GM04503 (cell line): ENCODE results near the gene LRRC45.

Experiments
- DNase-seq: peaks from one replicate; pipeline ENCODE4 v3.0.0-alpha.2; 2012; ENCODE audit warnings: low read depth

The LRRC45 gene

GRCh38 chr17:82062076-82062983 is 39.2 kb downstream of the LRRC45 start:
- DNase-seq: no peak

- no peak for DNase-seq
Observed at GRCh38 chr17:82062984-82063368, 39.9 kb downstream of the LRRC45 start.

GRCh38 chr17:82063424-82064415 is 40.6 kb downstream of the LRRC45 start:
- no peak for DNase-seq

GRCh38 chr17:82064433-82065192 is 41.5 kb downstream of the LRRC45 start:
- DNase-seq: no peak

DNA sequence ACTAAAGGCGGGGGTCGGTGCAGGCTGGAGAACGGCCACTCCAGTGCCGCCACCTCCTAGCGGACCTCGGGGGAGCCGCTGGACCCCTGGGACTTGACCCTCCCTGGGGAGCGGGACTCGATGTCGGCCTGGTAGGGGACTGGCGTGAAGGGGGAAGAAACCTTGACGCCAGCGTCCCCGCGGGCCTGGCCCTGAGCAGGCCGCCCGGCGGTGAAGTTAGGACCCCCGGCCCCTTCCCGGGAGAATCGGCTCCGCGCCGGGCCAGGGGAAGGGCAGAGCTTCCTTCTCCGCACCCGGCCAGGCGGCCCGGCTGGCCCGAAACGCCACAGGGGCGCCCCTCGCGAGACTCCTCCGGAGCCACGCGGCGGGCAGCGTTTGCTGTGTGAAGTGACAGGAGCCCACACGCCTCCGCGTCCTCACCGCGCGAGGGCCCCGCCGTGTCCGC is 42.1 kb downstream of the LRRC45 start:
- DNase-seq: no peak

DNA sequence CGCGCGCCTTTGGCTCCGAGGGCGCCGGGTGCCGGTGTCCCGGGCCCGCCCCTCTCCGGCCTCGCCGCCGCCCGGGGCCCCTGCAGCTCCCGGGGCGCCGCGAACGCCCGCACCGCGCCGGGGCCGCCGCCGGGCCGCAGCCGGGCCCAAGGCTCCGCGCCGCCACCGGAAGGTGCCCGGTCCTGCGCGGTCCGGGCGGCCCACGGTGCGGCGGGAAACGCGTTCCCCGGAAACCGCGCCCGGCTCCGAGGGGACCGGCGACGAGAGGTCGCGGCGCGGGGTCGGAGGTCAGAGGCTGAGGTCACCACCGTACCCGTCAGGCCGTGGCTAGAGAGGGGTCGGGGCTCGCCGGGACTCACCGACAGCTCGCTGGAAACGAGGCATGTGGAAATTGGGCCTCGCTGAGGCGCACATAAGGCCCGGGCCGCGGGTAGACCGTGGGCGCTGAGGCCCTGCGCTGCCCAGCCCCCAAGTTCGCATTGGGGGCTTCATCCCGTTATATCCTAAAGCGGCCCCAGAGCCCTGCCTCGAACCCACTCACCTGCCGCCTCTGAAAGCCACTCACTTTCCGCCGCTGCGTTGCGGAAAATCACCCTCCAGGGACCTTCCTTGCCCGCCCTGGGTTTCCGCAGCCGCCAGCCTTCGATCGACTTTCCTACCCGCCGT is 42.7 kb downstream of the LRRC45 start, which contains the start of gene DUS1L:
DUS1L (minus strand) TSS at position 167 of the 666 bp plus-strand sequence. CDS start 745 bp downstream, outside the sequence.
- DNase-seq: no peak

DNA sequence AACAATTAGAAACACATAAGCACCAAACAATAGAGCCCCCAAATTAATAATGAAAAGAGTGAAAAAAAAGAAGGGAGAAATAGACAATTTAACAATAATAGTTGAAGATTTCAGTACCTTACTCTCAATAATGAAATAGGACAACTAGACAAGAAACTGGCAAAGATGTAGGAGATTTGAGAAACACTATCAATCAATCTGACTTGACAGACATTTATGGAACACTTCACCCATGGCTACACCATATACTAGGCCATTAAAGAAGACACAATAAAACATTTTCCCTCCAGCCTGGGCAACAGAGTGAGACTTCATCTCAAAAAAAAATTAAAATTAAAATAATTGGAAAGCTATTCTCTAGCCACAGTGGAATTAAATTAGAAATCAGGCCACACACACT is 47.5 kb downstream of the LRRC45 start:
- DNase-seq: no peak

DNA sequence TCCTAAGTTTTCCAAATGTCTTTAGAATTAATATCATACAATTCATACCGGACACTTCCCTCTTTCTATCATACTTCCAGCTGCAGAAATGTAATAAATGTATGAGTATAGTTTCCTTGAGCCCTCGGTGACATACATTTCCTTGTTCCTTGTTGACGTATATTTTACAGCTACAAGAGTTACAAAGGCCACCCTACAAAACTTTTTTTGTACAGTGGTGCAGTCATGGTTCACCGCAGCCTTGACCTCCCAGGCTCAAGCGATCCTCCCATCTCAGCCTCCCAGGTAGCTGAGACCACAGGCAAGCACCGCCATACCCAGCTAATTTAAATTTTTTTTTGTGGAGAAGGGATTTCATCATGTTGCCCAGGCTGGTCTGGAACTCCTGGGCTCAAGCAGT is 49.7 kb downstream of the LRRC45 start:
- DNase-seq: no peak

GRCh38 chr17:82073446-82073845 is 50.3 kb downstream of the LRRC45 start:
- DNase-seq: no peak

DNA sequence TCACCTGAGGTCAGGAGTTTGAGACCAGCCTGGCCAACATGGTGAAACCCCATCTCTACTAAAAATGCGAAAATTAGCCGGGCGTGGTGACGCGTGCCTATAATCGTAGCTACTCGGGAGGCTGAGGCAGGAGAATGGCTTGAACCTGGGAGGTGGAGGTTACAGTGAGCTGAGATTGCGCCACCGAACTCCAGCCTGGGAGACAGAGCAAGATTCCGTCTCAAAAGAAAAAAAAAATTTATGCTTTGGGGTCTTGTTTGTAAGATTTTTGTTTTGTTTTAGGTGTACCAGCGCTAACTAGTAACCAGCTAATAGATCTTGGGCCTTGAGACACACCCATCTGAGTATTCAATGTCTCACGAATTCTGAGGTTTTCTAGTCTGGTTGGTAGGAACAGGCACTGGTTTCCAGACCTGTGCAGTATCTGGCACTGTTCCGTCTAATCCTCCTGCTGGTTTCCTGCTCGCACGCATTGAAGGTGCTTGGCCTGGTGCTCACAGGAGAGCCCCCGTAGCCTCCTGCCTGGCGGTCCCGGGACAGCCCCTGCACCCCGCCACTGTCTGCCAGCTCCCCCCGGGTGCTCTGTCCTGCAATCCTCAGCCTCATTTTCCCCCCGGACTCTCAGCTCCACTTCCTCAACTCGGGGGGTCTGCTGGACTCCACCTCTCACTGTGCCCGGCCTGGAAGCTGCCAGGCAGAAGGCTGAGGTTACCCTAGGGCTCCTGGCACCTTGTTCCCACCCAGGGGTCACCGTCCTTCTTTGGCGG is 53.1 kb downstream of the LRRC45 start:
- no peak for DNase-seq

GRCh38 chr17:82076785-82077591 is 53.9 kb downstream of the LRRC45 start:
- DNase-seq: no peak

DNA sequence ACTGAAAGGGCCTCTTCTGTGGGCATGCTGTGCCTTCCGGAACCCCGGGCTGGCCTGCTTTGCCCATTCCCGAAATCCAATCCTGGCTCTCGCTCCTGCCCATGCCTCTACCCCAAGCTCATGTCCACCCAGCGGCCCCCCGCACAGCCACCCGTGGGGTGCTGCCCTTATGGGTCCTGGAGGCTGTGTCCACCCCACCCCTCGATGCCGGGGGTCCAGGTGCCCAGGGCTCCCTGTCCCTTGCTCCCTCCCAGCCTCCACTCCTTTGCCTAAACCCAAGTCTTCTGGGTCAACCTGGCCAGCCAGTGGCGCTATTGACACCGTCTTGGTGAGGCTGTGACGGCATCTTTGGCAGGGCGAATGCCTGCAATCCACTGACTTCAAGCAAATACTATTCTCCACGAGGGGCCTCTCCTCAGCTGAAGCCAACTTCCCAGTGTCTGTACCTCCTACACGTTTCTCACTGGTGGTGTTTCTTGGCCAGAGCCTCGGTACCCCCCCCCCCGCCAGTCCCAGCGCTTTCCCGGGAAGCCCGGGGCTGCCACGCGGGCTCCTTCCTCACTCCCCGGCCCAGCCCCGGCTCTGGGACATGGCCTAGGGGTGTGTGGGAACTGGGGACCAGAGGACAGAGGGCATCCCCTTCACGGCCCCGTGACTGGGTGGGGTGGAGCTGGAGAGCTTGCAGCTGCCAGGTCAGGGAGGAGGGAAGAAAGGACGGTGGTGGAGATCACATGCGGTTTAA is 54.7 kb downstream of the LRRC45 start:
- DNase-seq: no peak

GRCh38 chr17:82078433-82078832 is 55.3 kb downstream of the LRRC45 start:
- no peak for DNase-seq

- DNase-seq: no peak
Observed at GRCh38 chr17:82079001-82079677, 56.0 kb downstream of the LRRC45 start.

- DNase-seq: no peak
Observed at GRCh38 chr17:82080048-82080788, 57.1 kb downstream of the LRRC45 start.
